Measurements from ENCODE around the gene CSPG4.

The CSPG4 gene

DNA sequence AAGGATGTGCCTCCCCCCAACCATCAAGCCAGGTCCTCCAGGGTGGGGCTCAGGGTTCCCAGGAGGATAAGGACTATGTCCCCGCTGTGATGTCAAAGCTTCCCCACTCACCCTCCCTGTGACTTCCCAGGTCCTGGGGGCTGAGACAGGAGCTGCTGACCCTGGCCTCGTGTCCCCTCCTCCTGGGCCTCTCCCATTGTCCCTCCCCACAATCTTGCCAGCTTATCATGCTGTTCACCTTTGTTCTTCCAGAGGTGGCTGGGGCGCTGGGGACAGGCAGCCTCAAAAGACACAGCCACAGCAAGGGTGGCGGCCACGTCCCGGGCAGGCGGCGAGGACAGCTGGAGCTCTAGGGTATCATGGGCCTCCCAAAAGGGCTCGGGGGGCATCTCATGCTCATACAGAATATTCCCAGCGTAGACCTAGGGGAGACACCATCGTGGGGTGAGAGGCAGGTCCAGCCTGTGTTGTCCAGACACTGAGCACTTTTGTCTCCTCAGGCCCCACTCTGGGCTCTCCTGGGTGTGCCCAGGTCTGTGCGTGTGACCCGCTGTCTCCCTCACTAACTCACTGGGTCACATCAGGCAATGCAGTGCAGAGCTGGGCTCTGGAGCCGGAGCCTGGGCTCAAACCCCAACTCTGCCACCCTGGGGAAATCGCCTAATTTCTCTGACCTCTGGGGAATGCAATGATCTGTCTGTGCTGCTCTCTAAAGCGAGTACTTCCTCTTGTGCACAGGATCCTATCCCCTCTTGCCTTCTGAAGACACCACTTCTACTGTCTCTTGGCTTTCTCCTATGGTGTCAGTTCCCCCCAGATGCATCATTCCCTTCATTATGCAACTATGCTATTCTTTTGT lies 35.0 kb downstream of the CSPG4 start:
- no peak for DNase-seq
- Histone ChIP-seq H4K20me1 (ENCODE audit: insufficient read depth, low read length) (no peaks in the 10 kb centered on the region), H3K27ac (ENCODE audit: low read length) (no peak overlapping the region), H3K9me3 (ENCODE audit: insufficient read depth, low read length, severe bottlenecking) (no peaks in the 10 kb centered on the region), H3K4me1 (ENCODE audit: insufficient read depth, low read length) (no peaks in the 10 kb centered on the region), H3K4me3 (ENCODE audit: low read depth in 1 of 2, low read length in 2 of 2) (no peak overlapping the region), H3K9ac (ENCODE audit: low read depth, low read length) (no peak overlapping the region), H3K27me3 (ENCODE audit: insufficient read depth, low read length, poor library complexity) (no peaks in the 10 kb centered on the region), H3K36me3 (ENCODE audit: insufficient read depth, low read length) (no peaks in the 10 kb centered on the region), H3K4me2 (ENCODE audit: insufficient read depth, low read length) (no peak overlapping the region), H2AFZ (ENCODE audit: low read depth, low read length) (no peak overlapping the region), H3K79me2 (ENCODE audit: insufficient read depth, low read length) (no peaks in the 10 kb centered on the region)
- TF ChIP-seq EZH2 (IDR thresholded peaks at IDR 0.05; ENCODE audit: borderline replicate concordance, low read depth, low read length, severe bottlenecking) = no peak
- TF ChIP-seq, protein P1, sequence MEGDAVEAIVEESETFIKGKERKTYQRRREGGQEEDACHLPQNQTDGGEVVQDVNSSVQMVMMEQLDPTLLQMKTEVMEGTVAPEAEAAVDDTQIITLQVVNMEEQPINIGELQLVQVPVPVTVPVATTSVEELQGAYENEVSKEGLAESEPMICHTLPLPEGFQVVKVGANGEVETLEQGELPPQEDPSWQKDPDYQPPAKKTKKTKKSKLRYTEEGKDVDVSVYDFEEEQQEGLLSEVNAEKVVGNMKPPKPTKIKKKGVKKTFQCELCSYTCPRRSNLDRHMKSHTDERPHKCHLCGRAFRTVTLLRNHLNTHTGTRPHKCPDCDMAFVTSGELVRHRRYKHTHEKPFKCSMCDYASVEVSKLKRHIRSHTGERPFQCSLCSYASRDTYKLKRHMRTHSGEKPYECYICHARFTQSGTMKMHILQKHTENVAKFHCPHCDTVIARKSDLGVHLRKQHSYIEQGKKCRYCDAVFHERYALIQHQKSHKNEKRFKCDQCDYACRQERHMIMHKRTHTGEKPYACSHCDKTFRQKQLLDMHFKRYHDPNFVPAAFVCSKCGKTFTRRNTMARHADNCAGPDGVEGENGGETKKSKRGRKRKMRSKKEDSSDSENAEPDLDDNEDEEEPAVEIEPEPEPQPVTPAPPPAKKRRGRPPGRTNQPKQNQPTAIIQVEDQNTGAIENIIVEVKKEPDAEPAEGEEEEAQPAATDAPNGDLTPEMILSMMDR (IDR thresholded peaks at IDR 0.05; ENCODE audit: borderline replicate concordance, extremely low read depth, low read length, poor library complexity, severe bottlenecking) = no peak
- no peak for ATAC-seq (ENCODE audit: insufficient read depth, low read depth)

DNA sequence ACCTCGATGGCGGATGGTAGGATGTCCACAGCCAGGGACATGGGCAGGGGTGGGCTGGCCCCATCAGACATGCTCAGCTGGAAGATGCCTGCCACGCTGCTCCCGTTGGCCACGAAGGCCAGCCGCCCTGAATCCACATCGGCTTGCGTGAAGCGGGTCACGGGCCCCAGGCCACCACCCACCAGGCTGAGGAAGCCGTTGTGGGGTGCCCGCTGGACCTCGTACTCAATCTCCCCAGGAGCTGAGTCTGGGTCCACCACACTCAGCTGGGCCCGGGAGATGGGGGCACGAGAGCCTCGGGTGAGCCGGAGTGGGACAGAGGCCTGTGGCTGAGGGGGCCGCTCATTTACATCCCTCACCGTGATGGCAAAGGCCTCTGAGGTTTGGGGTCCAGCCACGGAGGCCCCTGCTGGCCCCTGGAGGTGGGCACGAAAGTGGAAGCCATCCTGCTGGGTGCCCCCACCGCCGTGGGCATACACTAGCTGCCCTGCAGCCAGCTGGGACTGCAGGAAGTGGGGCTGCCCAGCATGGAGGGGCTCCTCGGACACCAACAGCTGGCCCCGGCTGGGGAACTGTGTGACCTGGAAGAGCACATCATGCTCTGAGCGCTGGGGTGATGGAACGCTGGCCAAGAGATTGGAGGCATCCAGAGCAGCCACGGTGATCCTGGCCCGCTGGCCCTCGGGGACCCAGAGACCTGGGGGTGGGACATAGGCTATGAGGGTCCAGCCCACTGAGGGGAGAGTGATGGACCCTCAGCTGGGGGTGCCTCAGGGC lies 35.8 kb downstream of the CSPG4 start:
- no peaks in the 10 kb centered on the region for H3K9me3 ChIP-seq (ENCODE audit: insufficient read depth, low read length, severe bottlenecking)
- no peaks in the 10 kb centered on the region for H3K36me3 ChIP-seq (ENCODE audit: insufficient read depth, low read length)
- H3K27ac ChIP-seq (ENCODE audit: low read length) = no peak overlapping the region
- no peak overlapping the region for H3K4me2 ChIP-seq (ENCODE audit: insufficient read depth, low read length)
- DNase-seq = no peak
- H4K20me1 ChIP-seq (ENCODE audit: insufficient read depth, low read length) = no peaks in the 10 kb centered on the region
- no peak overlapping the region for H3K9ac ChIP-seq (ENCODE audit: low read depth, low read length)
- no peak overlapping the region for H2AFZ ChIP-seq (ENCODE audit: low read depth, low read length)
- no peak overlapping the region for H3K4me3 ChIP-seq (ENCODE audit: low read depth in 1 of 2, low read length in 2 of 2)
- no peaks in the 10 kb centered on the region for H3K79me2 ChIP-seq (ENCODE audit: insufficient read depth, low read length)
- TF ChIP-seq EZH2 (IDR thresholded peaks at IDR 0.05; ENCODE audit: borderline replicate concordance, low read depth, low read length, severe bottlenecking) = no peak
- TF ChIP-seq, protein P1 (IDR thresholded peaks at IDR 0.05; ENCODE audit: borderline replicate concordance, extremely low read depth, low read length, poor library complexity, severe bottlenecking) = no peak
- no peak for ATAC-seq (ENCODE audit: insufficient read depth, low read depth)
- no peaks in the 10 kb centered on the region for H3K4me1 ChIP-seq (ENCODE audit: insufficient read depth, low read length)
- H3K27me3 ChIP-seq (ENCODE audit: insufficient read depth, low read length, poor library complexity) = no peaks in the 10 kb centered on the region

DNA sequence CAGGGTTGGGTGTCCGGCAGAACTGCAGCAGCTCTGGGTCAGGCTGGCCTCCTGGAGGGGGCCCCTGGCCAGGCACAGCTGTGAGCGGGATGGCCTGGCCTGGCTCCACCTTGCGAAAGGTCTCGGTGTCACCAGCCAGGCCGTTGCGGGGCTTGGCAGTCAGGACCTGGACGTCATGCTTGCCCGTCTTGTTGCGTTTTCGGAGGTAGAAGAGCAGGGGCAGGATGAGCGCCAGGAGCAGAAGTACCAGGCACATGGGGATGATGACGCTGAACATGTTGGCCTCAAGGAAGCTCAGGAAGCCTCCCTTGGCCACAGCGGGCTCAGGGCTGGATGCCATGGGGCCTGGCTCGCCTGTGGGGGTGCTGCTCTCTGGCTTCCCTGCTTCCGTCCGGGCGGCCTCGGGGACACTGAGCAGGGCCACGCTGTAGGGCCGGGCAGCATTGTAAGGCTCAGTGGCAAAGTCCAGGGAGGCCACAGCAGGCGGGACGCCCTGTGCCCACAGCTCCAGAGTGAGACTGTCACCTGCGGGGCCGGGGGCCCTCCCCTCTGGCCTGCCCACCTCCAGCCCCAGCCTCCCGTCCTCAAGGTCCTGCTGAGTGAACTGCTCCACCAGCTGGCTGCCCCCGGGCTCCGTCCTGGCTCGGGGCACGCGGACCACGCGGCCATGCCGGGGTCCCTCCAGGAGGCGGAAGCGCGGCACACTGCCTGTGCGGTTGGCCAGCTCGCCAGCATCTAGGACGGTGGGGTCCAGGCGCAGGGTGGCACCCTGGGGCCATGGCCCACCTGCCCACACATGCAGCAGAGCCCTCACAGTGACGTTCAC lies 36.9 kb downstream of the CSPG4 start:
- ATAC-seq (ENCODE audit: insufficient read depth, low read depth) (no peak), DNase-seq (no peak)
- no peaks in the 10 kb centered on the region for H3K4me1 ChIP-seq (ENCODE audit: insufficient read depth, low read length)
- no peaks in the 10 kb centered on the region for H3K36me3 ChIP-seq (ENCODE audit: insufficient read depth, low read length)
- no peaks in the 10 kb centered on the region for H3K79me2 ChIP-seq (ENCODE audit: insufficient read depth, low read length)
- no peak overlapping the region for H2AFZ ChIP-seq (ENCODE audit: low read depth, low read length)
- TF ChIP-seq, protein P1 (IDR thresholded peaks at IDR 0.05; ENCODE audit: borderline replicate concordance, extremely low read depth, low read length, poor library complexity, severe bottlenecking) = no peak
- TF ChIP-seq EZH2 (IDR thresholded peaks at IDR 0.05; ENCODE audit: borderline replicate concordance, low read depth, low read length, severe bottlenecking) = no peak
- H3K27ac ChIP-seq (ENCODE audit: low read length) = no peak overlapping the region
- H3K4me2 ChIP-seq (ENCODE audit: insufficient read depth, low read length) = no peak overlapping the region
- H3K27me3 ChIP-seq (ENCODE audit: insufficient read depth, low read length, poor library complexity) = no peaks in the 10 kb centered on the region
- H3K9ac ChIP-seq (ENCODE audit: low read depth, low read length) = no peak overlapping the region
- no peaks in the 10 kb centered on the region for H4K20me1 ChIP-seq (ENCODE audit: insufficient read depth, low read length)
- H3K4me3 ChIP-seq (ENCODE audit: low read depth in 1 of 2, low read length in 2 of 2) = no peak overlapping the region
- no peaks in the 10 kb centered on the region for H3K9me3 ChIP-seq (ENCODE audit: insufficient read depth, low read length, severe bottlenecking)

All from DND-41 (cell line).